ENCODE measurements around the gene TMUB1.
A peak's percentile ranks its signal among the peaks of the same experiment; 100 is the strongest.

TMUB1 gene

GRCh38 chr7:151039850-151040548 is 43.3 kb downstream of the TMUB1 start:
- H2BK15ac ChIP-seq (replicated peaks; ENCODE audit: low read depth): no peak overlapping the region
- no peaks in the 10 kb centered on the region for H3K79me2 ChIP-seq (ENCODE audit: control insufficient read depth, insufficient read depth, low read length)
- H2BK120ac ChIP-seq (ENCODE audit: low read depth, low read length): no peak overlapping the region
- H3K4me1 ChIP-seq (ENCODE audit: control insufficient read depth, low read depth, low read length): no peaks in the 10 kb centered on the region
- no peak overlapping the region for H3K4me2 ChIP-seq (ENCODE audit: low read length)
- H4K8ac ChIP-seq (ENCODE audit: low read depth, low read length): no peak overlapping the region
- no peaks in the 10 kb centered on the region for H3K27me3 ChIP-seq (ENCODE audit: insufficient read depth, low read length, poor library complexity)
- no peak overlapping the region for H3K9ac ChIP-seq (ENCODE audit: low read length)
- no peak overlapping the region for H3K27ac ChIP-seq (ENCODE audit: low read depth, low read length)
- no peak overlapping the region for H3K56ac ChIP-seq (ENCODE audit: low read length)
- H2BK5ac ChIP-seq (ENCODE audit: low read length): no peak overlapping the region
- no peak overlapping the region for H3K4ac ChIP-seq (ENCODE audit: low read depth, low read length)
- no peaks in the 10 kb centered on the region for H3K79me1 ChIP-seq (ENCODE audit: low read length)
- H3K4me3 ChIP-seq (ENCODE audit: low read length): no peak overlapping the region
- no peak for DNase-seq
- no peak overlapping the region for H3K18ac ChIP-seq (ENCODE audit: low read length)
- H3K23ac ChIP-seq (ENCODE audit: low read length): no peak overlapping the region
- H2AK5ac ChIP-seq (ENCODE audit: low read length): no peak overlapping the region
- H3K36me3 ChIP-seq (ENCODE audit: control insufficient read depth, insufficient read depth, low read length): peaks cover 2% of the 10 kb centered on the region
- no peak overlapping the region for H4K5ac ChIP-seq (ENCODE audit: low read length)
- no CpG with 5 or more reads among the region's 18 CpGs for WGBS (ENCODE audit: extremely low coverage, insufficient coverage, low lambda C conversion rate)

GRCh38 chr7:151038951-151039849 is 44.1 kb downstream of the TMUB1 start:
- peak; percentile 73 for DNase-seq
- Histone ChIP-seq H3K56ac (ENCODE audit: low read length) (no peak overlapping the region), H2AK5ac (ENCODE audit: low read length) (no peak overlapping the region), H3K18ac (ENCODE audit: low read length) (no peak overlapping the region), H2BK5ac (ENCODE audit: low read length) (no peak overlapping the region), H4K8ac (ENCODE audit: low read depth, low read length) (no peak overlapping the region), H3K4ac (ENCODE audit: low read depth, low read length) (no peak overlapping the region), H3K4me1 (ENCODE audit: control insufficient read depth, low read depth, low read length) (no peaks in the 10 kb centered on the region), H3K9ac (ENCODE audit: low read length) (no peak overlapping the region), H2BK120ac (ENCODE audit: low read depth, low read length) (no peak overlapping the region), H4K5ac (ENCODE audit: low read length) (no peak overlapping the region), H3K79me1 (ENCODE audit: low read length) (no peaks in the 10 kb centered on the region), H3K23ac (ENCODE audit: low read length) (no peak overlapping the region), H3K79me2 (ENCODE audit: control insufficient read depth, insufficient read depth, low read length) (no peaks in the 10 kb centered on the region), H3K4me3 (ENCODE audit: low read length) (no peak overlapping the region), H3K36me3 (ENCODE audit: control insufficient read depth, insufficient read depth, low read length) (peaks cover 2% of the 10 kb centered on the region), H3K4me2 (ENCODE audit: low read length) (no peak overlapping the region), H3K27ac (ENCODE audit: low read depth, low read length) (no peak overlapping the region), H3K27me3 (ENCODE audit: insufficient read depth, low read length, poor library complexity) (no peaks in the 10 kb centered on the region), H2BK15ac (replicated peaks; ENCODE audit: low read depth) (no peak overlapping the region)
- whole genome bisulfite sequencing (ENCODE audit: extremely low coverage, insufficient coverage, low lambda C conversion rate): no CpG with 5 or more reads among the region's 12 CpGs

- Histone ChIP-seq H3K79me2 (ENCODE audit: control insufficient read depth, insufficient read depth, low read length) (no peaks in the 10 kb centered on the region), H3K27me3 (ENCODE audit: insufficient read depth, low read length, poor library complexity) (no peaks in the 10 kb centered on the region), H3K18ac (ENCODE audit: low read length) (no peak overlapping the region), H3K4ac (ENCODE audit: low read depth, low read length) (no peak overlapping the region), H3K4me3 (ENCODE audit: low read length) (no peak overlapping the region), H3K4me2 (ENCODE audit: low read length) (no peak overlapping the region), H3K9ac (ENCODE audit: low read length) (no peak overlapping the region), H3K4me1 (ENCODE audit: control insufficient read depth, low read depth, low read length) (no peaks in the 10 kb centered on the region), H2BK15ac (replicated peaks; ENCODE audit: low read depth) (no peak overlapping the region), H3K36me3 (ENCODE audit: control insufficient read depth, insufficient read depth, low read length) (peaks cover 2% of the 10 kb centered on the region), H4K8ac (ENCODE audit: low read depth, low read length) (no peak overlapping the region), H2BK5ac (ENCODE audit: low read length) (no peak overlapping the region), H3K79me1 (ENCODE audit: low read length) (no peaks in the 10 kb centered on the region), H4K5ac (ENCODE audit: low read length) (no peak overlapping the region), H2AK5ac (ENCODE audit: low read length) (no peak overlapping the region), H3K56ac (ENCODE audit: low read length) (no peak overlapping the region), H3K23ac (ENCODE audit: low read length) (no peak overlapping the region), H3K27ac (ENCODE audit: low read depth, low read length) (no peak overlapping the region), H2BK120ac (ENCODE audit: low read depth, low read length) (no peak overlapping the region)
- no peak for DNase-seq
- WGBS (ENCODE audit: extremely low coverage, insufficient coverage, low lambda C conversion rate): no CpG with 5 or more reads among the region's 17 CpGs
Observed at GRCh38 chr7:151035902-151036301, 47.4 kb downstream of the TMUB1 start.

GRCh38 chr7:151035026-151035717 is 48.1 kb downstream of the TMUB1 start:
- H3K18ac ChIP-seq (ENCODE audit: low read length): no peak overlapping the region
- H3K56ac ChIP-seq (ENCODE audit: low read length): no peak overlapping the region
- WGBS (ENCODE audit: extremely low coverage, insufficient coverage, low lambda C conversion rate): no CpG with 5 or more reads among the region's 21 CpGs
- no peak overlapping the region for H4K5ac ChIP-seq (ENCODE audit: low read length)
- peaks cover 2% of the 10 kb centered on the region for H3K36me3 ChIP-seq (ENCODE audit: control insufficient read depth, insufficient read depth, low read length)
- no peak overlapping the region for H4K8ac ChIP-seq (ENCODE audit: low read depth, low read length)
- H3K4me2 ChIP-seq (ENCODE audit: low read length): no peak overlapping the region
- H2BK120ac ChIP-seq (ENCODE audit: low read depth, low read length): no peak overlapping the region
- H3K23ac ChIP-seq (ENCODE audit: low read length): no peak overlapping the region
- no peak overlapping the region for H3K9ac ChIP-seq (ENCODE audit: low read length)
- no peaks in the 10 kb centered on the region for H3K79me2 ChIP-seq (ENCODE audit: control insufficient read depth, insufficient read depth, low read length)
- no peaks in the 10 kb centered on the region for H3K27me3 ChIP-seq (ENCODE audit: insufficient read depth, low read length, poor library complexity)
- H3K4me1 ChIP-seq (ENCODE audit: control insufficient read depth, low read depth, low read length): no peaks in the 10 kb centered on the region
- no peak overlapping the region for H2AK5ac ChIP-seq (ENCODE audit: low read length)
- H3K79me1 ChIP-seq (ENCODE audit: low read length): no peaks in the 10 kb centered on the region
- H3K27ac ChIP-seq (ENCODE audit: low read depth, low read length): no peak overlapping the region
- no peak for DNase-seq
- no peak overlapping the region for H3K4me3 ChIP-seq (ENCODE audit: low read length)
- no peak overlapping the region for H3K4ac ChIP-seq (ENCODE audit: low read depth, low read length)
- no peak overlapping the region for H2BK15ac ChIP-seq (replicated peaks; ENCODE audit: low read depth)
- H2BK5ac ChIP-seq (ENCODE audit: low read length): no peak overlapping the region

DNA sequence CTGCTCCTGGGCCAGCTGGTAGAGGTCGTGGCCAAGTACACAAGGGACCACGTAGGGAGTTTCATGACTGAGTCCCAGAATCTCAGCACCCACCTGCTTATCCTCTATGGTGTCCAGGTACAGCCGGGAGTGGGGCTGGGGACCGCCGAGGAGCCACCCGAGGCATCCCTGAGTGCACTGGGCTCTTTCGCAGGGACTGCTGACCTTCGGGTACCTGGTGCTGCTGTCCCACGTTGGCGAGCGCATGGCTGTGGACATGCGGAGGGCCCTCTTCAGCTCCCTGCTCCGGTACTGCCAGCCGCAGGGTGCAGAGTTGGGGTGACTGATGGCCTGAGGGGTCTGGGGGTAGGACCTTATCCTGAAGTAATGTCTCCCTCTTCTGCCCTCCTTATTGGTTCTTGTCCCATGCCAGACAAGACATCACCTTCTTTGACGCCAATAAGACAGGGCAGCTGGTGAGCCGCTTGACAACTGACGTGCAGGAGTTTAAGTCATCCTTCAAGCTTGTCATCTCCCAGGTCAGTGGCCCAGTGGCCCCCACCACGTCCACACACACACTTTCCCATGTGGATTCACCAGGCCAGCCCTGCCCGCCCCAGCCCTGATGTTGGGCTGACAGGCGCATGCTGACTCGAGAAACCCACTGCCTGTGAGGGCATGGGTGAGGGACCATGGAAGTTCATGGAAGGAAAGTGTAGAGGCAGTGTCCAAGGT is 48.8 kb downstream of the TMUB1 start:
- Histone ChIP-seq H3K79me1 (ENCODE audit: low read length) (no peaks in the 10 kb centered on the region), H3K18ac (ENCODE audit: low read length) (no peak overlapping the region), H2AK5ac (ENCODE audit: low read length) (no peak overlapping the region), H3K27ac (ENCODE audit: low read depth, low read length) (no peak overlapping the region), H4K8ac (ENCODE audit: low read depth, low read length) (no peak overlapping the region), H2BK15ac (replicated peaks; ENCODE audit: low read depth) (no peak overlapping the region), H3K4me2 (ENCODE audit: low read length) (no peak overlapping the region), H3K4me1 (ENCODE audit: control insufficient read depth, low read depth, low read length) (no peaks in the 10 kb centered on the region), H2BK120ac (ENCODE audit: low read depth, low read length) (no peak overlapping the region), H3K36me3 (ENCODE audit: control insufficient read depth, insufficient read depth, low read length) (peaks cover 2% of the 10 kb centered on the region), H3K27me3 (ENCODE audit: insufficient read depth, low read length, poor library complexity) (no peaks in the 10 kb centered on the region), H3K4ac (ENCODE audit: low read depth, low read length) (no peak overlapping the region), H3K23ac (ENCODE audit: low read length) (no peak overlapping the region), H3K9ac (ENCODE audit: low read length) (no peak overlapping the region), H3K56ac (ENCODE audit: low read length) (no peak overlapping the region), H2BK5ac (ENCODE audit: low read length) (no peak overlapping the region), H3K4me3 (ENCODE audit: low read length) (no peak overlapping the region), H3K79me2 (ENCODE audit: control insufficient read depth, insufficient read depth, low read length) (no peaks in the 10 kb centered on the region), H4K5ac (ENCODE audit: low read length) (no peak overlapping the region)
- WGBS (ENCODE audit: extremely low coverage, insufficient coverage, low lambda C conversion rate): no CpG with 5 or more reads among the region's 21 CpGs
- DNase-seq: no peak

Measured in mesendoderm (in vitro differentiated cells).